ENCODE measurements around the gene LDLRAD4.

Gene LDLRAD4

GRCh38 chr18:13566941-13567746 is 348.6 kb downstream of the LDLRAD4 start:
- peak; percentile 24 for DNase-seq

GRCh38 chr18:13568443-13569392 is 350.2 kb downstream of the LDLRAD4 start:
- no peak for DNase-seq

- no peak for DNase-seq
Observed at GRCh38 chr18:13570216-13570615, 351.7 kb downstream of the LDLRAD4 start.

- DNase-seq = peak; percentile 57
Observed at GRCh38 chr18:13570856-13571495, 352.4 kb downstream of the LDLRAD4 start.

DNA sequence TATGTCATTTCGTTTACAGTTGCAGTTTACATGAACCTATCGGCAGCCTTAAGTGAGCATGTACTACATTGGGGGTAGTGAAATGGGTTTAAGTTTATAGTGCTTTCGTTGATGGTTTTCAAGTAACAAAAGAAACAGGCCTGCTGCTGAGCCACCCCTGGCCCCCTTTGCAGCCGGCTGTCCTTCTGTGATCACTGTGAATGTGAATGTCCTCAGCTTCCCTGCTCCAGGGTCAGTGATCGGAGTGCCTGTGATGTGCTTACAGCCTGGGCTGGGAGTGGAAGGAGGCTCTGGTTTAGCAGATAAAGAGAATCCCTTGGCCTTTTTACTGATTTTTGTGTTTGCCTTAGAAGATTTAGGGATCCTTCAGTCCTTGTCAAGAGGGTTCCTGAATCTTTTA is 353.6 kb downstream of the LDLRAD4 start:
- DNase-seq = no peak

- no peak for DNase-seq
Observed at GRCh38 chr18:13572721-13573120, 354.2 kb downstream of the LDLRAD4 start.

GRCh38 chr18:13573750-13574149 is 355.2 kb downstream of the LDLRAD4 start:
- DNase-seq = no peak

DNA sequence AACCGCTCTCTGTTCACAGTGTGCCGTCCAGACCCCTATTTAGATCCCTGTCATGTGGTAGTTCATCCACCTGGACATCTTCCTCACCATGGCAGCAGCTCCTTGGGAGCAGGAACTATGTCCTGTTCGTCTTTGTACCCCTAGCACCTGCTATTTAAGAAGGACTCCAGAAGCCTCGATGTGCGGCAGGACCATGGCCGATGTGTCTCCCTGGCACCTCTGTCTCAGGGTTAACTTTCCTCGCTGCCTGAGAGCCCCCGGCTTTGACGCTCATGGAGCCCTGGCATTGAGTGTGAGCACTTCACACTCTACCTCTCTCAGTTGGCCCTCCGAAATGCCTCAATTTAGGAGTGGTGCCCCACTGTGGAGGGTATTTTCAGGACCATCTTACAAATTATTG is 355.8 kb downstream of the LDLRAD4 start:
- DNase-seq = no peak

- DNase-seq = no peak
Observed at GRCh38 chr18:13574761-13575160, 356.2 kb downstream of the LDLRAD4 start.

DNA sequence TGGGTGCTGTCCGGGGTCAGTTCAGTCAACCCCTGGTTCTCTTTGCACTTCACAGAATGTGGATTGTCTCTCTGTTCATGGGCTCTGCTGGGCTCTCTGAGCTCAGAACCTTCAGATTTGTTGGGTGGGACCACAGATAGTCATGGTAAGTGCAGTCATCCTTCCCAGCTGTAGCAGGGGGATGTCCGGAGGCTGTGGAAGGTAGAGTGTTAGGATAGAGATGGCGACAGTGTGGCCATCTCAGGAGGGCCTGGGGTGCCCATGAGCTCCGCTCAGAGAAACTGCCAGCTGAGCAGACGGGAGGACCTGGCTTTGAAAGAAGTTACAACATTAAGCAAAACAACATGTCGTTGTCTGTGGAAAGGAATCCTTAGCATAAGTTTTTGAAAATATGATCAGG is 358.0 kb downstream of the LDLRAD4 start:
- no peak for DNase-seq

GRCh38 chr18:13577091-13577697 is 358.6 kb downstream of the LDLRAD4 start:
- DNase-seq = peak; percentile 59

DNA sequence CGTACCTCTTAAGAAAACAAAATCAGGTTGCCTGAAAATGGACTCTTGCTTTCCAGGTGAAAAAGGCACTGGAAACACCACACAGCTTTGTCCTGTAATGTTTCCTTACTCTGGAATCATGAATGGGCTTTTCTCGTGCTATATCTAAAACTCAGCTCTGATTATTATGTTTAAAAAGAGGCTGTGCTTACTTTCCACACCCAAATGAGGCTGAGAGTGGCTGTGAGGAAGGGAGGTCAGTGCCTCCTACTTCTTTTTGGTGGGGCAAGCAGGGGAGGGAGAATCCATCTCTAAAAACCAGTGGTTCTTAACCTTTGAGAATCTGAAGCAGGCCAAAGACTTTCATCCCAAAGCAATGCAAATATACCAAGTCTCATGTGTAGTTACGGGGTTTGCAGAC is 359.2 kb downstream of the LDLRAD4 start:
- DNase-seq = no peak

DNA sequence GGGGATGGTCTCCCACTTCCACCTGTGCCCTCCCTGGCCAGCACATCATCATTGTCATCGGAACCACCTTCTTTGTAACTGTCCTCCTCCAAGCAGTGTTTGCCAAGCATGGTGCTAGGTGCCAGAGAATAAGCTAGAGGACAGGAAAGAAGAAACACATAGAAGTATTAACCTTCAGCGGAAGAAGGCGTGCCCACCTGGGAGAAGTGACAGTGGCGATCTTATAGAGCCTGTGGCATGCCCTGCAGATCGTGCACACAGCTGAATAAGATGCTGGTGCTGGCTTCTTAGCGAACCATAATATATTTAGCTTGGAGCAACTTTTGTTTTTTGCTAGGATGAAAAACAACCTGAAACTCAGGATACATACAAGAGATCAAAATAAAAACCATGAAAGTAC is 359.8 kb downstream of the LDLRAD4 start:
- no peak for DNase-seq

GRCh38 chr18:13579874-13580273 is 361.3 kb downstream of the LDLRAD4 start:
- peak; percentile 32 for DNase-seq

DNA sequence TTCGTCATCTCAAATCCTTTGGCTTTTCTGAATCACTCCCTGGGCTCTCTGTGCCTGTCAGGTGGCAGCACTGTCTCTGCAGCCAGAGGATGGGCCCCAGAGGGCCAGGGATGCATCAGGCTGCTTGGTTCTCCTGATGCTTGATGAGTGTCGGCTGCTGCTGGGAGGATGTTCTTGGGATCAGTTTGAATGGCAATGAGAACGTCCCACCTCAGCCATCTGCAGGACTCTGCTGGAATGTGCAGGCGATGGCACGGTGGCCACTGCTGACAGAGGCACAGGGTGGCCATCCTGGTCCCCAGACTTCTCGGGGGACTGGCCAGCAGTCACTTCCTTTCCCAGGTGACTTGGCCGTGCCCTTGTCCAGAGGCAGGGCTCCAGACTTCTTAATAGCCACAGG is 361.8 kb downstream of the LDLRAD4 start:
- DNase-seq = no peak

DNA sequence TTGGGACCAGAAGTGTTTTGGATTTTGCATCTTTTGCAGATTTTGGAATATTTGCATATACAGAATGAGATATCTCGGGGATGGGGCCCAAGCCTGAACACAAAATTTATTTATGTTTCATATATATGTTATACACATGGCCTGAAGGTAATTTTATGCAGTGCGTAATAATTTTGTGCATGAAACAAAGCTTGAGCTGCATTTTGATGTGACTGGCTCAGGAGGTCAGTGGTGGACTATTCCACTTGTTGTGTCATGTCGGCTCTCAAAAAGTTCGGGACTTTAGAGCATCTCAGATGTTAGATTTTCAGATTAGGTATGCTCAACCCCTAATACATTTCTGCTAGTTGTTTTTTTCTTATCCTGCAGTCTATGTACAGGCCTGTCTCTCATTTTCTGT is 362.4 kb downstream of the LDLRAD4 start:
- no peak for DNase-seq

- no peak for DNase-seq
Observed at GRCh38 chr18:13581496-13582177, 363.1 kb downstream of the LDLRAD4 start.

DNA sequence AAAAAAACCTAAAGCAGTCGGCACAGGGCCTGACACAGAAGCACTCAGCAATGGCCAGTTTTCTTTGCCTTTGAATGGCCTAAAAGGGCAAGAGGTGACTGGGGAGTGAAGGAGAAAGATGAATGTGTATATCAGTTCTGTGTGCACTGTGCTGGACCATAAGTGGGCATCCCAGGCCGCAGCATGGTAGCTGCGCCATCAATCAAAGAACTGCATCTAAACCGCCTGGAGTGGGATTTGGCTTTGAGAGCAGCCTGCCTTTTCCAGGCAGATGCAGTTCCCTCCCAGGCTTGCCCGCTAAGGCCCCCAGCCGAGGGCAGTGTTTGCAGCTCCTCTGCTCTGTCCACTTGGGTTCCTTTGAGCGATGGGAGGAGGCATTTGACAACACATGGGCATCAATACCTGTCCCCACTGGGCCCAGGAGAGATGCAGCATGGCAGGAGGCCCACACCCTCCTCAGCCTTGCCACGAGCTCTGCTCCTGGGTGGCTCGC is 363.7 kb downstream of the LDLRAD4 start:
- DNase-seq = no peak

GRCh38 chr18:13583576-13584550 is 365.3 kb downstream of the LDLRAD4 start:
- DNase-seq = no peak

- no peak for DNase-seq
Observed at GRCh38 chr18:13584825-13585224, 366.3 kb downstream of the LDLRAD4 start.

Measured in GDM1 (cell line).